ENCODE results near the gene CBLC.

DNA sequence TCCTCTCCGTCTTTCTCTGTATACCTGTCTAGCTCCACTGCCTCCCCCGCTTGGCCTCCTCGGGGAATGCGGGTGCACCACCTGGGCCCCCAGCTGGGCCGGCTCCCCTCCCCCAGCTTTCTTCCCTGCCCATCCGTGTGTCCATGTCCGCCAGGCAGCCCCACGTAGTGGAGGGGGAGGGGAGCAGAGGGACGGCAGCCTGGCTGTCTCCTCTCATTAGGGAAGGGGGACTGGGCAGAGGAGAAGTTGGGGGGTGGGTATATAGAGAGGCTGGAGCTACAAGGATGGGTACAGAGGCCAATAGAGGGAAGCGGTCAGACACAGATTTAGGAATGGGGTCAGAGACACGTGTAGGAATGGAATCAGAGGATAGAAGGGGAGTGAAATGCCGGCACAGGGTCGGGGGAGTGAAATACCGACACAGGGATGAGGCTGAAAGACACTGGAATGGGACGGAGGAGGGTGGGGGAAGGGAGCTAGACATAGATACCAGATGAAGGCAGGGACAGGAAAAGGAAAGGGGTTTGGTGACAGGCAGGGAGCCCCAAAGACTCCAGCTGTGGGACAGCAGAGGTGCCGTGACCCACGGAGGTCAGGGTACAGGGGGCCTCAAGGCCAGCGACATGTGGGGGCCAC lies 71.2 kb downstream of the CBLC start:
- TF ChIP-seq, protein P1, sequence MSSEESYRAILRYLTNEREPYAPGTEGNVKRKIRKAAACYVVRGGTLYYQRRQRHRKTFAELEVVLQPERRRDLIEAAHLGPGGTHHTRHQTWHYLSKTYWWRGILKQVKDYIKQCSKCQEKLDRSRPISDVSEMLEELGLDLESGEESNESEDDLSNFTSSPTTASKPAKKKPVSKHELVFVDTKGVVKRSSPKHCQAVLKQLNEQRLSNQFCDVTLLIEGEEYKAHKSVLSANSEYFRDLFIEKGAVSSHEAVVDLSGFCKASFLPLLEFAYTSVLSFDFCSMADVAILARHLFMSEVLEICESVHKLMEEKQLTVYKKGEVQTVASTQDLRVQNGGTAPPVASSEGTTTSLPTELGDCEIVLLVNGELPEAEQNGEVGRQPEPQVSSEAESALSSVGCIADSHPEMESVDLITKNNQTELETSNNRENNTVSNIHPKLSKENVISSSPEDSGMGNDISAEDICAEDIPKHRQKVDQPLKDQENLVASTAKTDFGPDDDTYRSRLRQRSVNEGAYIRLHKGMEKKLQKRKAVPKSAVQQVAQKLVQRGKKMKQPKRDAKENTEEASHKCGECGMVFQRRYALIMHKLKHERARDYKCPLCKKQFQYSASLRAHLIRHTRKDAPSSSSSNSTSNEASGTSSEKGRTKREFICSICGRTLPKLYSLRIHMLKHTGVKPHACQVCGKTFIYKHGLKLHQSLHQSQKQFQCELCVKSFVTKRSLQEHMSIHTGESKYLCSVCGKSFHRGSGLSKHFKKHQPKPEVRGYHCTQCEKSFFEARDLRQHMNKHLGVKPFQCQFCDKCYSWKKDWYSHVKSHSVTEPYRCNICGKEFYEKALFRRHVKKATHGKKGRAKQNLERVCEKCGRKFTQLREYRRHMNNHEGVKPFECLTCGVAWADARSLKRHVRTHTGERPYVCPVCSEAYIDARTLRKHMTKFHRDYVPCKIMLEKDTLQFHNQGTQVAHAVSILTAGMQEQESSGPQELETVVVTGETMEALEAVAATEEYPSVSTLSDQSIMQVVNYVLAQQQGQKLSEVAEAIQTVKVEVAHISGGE (tag by site-specific recombination; conservative IDR thresholded peaks at IDR 0.05; ENCODE audit: low read depth) = no peak
- TF ChIP-seq, protein P2, sequence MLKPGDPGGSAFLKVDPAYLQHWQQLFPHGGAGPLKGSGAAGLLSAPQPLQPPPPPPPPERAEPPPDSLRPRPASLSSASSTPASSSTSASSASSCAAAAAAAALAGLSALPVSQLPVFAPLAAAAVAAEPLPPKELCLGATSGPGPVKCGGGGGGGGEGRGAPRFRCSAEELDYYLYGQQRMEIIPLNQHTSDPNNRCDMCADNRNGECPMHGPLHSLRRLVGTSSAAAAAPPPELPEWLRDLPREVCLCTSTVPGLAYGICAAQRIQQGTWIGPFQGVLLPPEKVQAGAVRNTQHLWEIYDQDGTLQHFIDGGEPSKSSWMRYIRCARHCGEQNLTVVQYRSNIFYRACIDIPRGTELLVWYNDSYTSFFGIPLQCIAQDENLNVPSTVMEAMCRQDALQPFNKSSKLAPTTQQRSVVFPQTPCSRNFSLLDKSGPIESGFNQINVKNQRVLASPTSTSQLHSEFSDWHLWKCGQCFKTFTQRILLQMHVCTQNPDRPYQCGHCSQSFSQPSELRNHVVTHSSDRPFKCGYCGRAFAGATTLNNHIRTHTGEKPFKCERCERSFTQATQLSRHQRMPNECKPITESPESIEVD (tag by site-specific recombination; IDR thresholded peaks at IDR 0.05) = no peak
- TF ChIP-seq, protein P3, sequence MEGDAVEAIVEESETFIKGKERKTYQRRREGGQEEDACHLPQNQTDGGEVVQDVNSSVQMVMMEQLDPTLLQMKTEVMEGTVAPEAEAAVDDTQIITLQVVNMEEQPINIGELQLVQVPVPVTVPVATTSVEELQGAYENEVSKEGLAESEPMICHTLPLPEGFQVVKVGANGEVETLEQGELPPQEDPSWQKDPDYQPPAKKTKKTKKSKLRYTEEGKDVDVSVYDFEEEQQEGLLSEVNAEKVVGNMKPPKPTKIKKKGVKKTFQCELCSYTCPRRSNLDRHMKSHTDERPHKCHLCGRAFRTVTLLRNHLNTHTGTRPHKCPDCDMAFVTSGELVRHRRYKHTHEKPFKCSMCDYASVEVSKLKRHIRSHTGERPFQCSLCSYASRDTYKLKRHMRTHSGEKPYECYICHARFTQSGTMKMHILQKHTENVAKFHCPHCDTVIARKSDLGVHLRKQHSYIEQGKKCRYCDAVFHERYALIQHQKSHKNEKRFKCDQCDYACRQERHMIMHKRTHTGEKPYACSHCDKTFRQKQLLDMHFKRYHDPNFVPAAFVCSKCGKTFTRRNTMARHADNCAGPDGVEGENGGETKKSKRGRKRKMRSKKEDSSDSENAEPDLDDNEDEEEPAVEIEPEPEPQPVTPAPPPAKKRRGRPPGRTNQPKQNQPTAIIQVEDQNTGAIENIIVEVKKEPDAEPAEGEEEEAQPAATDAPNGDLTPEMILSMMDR (tag by site-specific recombination; IDR thresholded peaks at IDR 0.05) = 0 out of 2 replicates have a peak, but pooled peaks have one; percentile 5
- TF ChIP-seq ZBTB7A (tag by site-specific recombination; IDR thresholded peaks at IDR 0.05; ENCODE audit: low read depth) = no peak
- TF ChIP-seq, protein P4, sequence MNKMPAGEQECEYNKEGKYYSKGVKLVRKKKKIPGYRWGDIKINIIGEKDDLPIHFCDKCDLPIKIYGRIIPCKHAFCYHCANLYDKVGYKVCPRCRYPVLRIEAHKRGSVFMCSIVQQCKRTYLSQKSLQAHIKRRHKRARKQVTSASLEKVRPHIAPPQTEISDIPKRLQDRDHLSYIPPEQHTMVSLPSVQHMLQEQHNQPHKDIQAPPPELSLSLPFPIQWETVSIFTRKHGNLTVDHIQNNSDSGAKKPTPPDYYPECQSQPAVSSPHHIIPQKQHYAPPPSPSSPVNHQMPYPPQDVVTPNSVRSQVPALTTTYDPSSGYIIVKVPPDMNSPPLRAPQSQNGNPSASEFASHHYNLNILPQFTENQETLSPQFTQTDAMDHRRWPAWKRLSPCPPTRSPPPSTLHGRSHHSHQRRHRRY (tag by site-specific recombination; IDR thresholded peaks at IDR 0.05) = no peak
- no peak for TF ChIP-seq ZNF48 (tag by site-specific recombination; IDR thresholded peaks at IDR 0.05)
- TF ChIP-seq ZBTB8A (tag by site-specific recombination; IDR thresholded peaks at IDR 0.05) = no peak
- TF ChIP-seq, protein P5, sequence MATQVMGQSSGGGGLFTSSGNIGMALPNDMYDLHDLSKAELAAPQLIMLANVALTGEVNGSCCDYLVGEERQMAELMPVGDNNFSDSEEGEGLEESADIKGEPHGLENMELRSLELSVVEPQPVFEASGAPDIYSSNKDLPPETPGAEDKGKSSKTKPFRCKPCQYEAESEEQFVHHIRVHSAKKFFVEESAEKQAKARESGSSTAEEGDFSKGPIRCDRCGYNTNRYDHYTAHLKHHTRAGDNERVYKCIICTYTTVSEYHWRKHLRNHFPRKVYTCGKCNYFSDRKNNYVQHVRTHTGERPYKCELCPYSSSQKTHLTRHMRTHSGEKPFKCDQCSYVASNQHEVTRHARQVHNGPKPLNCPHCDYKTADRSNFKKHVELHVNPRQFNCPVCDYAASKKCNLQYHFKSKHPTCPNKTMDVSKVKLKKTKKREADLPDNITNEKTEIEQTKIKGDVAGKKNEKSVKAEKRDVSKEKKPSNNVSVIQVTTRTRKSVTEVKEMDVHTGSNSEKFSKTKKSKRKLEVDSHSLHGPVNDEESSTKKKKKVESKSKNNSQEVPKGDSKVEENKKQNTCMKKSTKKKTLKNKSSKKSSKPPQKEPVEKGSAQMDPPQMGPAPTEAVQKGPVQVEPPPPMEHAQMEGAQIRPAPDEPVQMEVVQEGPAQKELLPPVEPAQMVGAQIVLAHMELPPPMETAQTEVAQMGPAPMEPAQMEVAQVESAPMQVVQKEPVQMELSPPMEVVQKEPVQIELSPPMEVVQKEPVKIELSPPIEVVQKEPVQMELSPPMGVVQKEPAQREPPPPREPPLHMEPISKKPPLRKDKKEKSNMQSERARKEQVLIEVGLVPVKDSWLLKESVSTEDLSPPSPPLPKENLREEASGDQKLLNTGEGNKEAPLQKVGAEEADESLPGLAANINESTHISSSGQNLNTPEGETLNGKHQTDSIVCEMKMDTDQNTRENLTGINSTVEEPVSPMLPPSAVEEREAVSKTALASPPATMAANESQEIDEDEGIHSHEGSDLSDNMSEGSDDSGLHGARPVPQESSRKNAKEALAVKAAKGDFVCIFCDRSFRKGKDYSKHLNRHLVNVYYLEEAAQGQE (tag by site-specific recombination; IDR thresholded peaks at IDR 0.05) = no peak
- no peak for TF ChIP-seq OVOL3 (tag by site-specific recombination; IDR thresholded peaks at IDR 0.05)
- TF ChIP-seq, protein P6, sequence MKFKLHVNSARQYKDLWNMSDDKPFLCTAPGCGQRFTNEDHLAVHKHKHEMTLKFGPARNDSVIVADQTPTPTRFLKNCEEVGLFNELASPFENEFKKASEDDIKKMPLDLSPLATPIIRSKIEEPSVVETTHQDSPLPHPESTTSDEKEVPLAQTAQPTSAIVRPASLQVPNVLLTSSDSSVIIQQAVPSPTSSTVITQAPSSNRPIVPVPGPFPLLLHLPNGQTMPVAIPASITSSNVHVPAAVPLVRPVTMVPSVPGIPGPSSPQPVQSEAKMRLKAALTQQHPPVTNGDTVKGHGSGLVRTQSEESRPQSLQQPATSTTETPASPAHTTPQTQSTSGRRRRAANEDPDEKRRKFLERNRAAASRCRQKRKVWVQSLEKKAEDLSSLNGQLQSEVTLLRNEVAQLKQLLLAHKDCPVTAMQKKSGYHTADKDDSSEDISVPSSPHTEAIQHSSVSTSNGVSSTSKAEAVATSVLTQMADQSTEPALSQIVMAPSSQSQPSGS (tag by site-specific recombination; IDR thresholded peaks at IDR 0.05; ENCODE audit: low read depth) = no peak
